Germinal center (tissue), 1 donor: ENCODE measurements around the gene ILKAP.

Source experiments
- DNase-seq: peaks from one replicate; pipeline ENCODE4 v3.0.0; 2012; ENCODE audit warnings: mixed read lengths, low spot score

ILKAP gene

GRCh38 chr2:238237431-238238135 lies 34.1 kb upstream of the ILKAP start:
- DNase-seq, result no peak

DNA sequence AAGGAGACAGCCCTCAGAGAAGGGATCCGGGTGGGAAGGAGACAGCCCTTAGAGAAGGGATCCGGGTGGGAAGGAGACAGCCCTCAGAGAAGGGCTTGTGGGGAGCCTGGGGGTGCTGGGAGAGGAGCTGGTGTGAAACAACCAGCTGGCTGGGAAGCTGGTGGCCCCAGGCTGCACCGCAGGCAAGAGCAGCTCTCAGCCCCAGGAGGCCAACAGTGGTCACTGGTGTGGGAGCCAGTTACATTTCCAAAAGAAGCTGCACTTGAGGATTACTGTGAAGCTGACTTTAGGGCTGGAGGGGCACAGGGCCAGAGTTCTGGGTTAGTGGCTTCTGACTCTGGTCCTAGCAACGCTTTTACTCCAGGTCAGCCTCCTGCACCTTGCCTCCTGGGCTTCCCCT lies 33.1 kb upstream of the ILKAP start:
- no peak for DNase-seq

DNA sequence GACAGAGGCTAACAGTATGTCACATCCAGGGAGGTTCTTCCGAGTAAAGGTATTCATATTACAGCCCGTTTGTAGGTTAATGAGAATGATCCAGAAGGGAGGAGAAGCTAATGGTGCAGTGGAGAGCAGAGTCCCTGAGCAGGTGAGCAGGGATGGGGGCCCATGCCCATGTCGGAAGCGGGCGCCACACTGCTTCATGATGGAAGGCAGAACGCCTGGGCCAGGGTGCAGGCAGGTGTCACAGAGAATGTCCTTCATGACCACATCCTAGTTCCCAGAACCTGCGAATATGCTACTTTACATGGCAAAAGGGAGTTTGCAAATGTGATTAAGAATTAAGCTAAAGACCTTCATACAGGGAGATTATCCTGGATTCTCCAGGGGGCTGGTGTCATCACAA lies 32.4 kb upstream of the ILKAP start:
- no peak for DNase-seq

DNA sequence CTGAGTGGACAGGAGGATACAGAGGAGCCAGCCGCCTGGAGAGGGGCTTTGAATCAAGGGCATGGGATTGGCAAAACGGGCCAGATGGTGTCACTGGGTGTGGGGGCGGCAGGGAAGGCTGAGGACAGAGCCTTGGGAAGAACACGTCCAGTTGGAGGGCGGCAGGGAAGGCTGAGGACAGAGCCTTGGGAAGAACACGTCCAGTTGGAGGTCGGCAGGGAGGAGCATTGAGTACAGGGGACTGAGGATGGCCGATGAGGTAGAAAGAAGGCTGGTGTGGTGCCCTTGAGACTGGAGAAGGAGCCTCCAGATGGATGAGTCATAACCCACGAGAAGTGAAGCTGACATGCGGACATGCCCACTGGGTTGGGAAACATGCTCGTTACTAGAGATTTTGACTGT lies 31.8 kb upstream of the ILKAP start:
- DNase-seq, result no peak

DNA sequence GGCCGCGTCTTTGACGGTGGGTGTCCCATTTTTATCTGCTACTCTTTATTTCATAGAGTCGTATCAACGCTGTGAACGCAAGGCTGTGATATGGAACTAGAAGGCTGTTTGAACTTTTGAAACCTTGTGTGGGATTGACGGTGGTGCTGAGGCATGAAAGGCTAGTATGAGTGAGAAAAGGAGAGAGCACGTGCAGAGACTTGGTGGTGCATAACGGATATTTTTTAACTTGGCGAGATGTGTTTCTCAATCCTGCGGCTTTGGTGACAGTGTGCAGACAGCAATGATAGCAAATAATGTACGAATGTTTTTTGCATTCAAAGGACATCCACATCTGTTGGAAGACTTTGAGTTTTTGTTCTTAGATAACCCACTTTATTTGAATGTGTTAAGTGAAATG lies 30.1 kb upstream of the ILKAP start:
- DNase-seq, result no peak

- DNase-seq, result no peak
These were observed 28.3 kb upstream of the ILKAP start for GRCh38 chr2:238231809-238232208.

- DNase-seq, result peak; percentile 77
These were observed 27.8 kb upstream of the ILKAP start for GRCh38 chr2:238231251-238231793.

GRCh38 chr2:238230699-238231098 lies 27.2 kb upstream of the ILKAP start:
- no peak for DNase-seq

GRCh38 chr2:238228700-238229099 lies 25.2 kb upstream of the ILKAP start:
- no peak for DNase-seq

GRCh38 chr2:238227587-238228032 lies 24.1 kb upstream of the ILKAP start:
- DNase-seq, result no peak

GRCh38 chr2:238226698-238227586 lies 23.4 kb upstream of the ILKAP start:
- DNase-seq, result no peak

DNA sequence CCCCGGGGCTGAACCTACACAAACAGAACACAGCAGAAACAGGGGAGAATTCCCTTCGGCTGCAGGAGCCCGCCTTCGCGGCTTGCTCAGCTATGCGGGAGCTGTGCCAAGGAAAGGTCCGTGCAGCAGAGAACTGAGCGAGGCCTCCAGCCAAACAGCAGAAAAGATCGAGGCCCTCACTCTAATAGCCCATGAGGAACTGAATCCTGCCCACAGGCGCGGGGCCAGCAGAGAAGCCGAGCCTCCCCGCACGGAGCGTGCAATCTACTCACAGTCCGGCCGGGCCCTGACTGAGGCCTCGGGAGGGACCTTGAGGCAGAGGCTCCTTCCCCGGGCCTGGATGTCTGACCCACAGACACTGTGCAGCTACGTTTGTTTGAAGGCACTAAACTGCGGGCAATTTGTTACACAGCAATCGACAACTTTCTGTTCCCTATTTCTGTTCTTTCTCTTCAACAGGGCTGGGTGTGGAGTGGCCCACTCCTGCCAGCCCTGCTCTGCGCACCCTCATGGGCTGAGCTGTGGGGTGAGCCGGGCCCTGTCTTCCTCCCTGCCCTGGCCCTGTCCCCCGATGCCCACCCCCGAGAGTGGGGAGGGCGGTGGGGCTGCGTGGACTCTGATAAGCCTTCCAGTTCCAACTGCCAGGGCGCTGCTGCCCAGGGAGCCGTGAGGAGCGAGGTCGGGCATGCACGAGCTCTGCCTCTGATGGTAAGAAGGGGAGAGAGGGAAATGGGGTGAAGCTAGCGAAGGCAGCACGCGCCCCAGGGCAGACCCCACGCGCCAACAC lies 22.6 kb upstream of the ILKAP start:
- no peak for DNase-seq

DNA sequence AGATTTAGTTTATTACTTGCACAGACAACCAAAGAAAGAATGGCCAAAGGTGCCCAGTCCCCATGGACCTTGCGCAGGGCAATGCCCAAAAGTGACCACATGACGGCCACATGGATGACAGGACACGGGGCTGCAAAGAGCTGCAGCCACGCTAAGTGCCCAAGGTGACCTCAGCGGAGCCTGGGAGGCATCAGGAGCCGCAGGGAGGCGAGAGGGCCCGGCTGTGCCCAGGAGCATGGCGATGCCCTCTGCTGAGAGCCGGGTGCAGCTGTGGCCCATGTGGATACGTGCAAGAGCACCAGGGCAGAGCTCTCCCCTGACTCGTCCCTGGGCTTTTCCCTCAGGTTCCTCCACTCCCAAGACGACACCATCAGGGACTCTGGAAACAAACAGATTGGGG lies 21.6 kb upstream of the ILKAP start:
- DNase-seq, result no peak

DNA sequence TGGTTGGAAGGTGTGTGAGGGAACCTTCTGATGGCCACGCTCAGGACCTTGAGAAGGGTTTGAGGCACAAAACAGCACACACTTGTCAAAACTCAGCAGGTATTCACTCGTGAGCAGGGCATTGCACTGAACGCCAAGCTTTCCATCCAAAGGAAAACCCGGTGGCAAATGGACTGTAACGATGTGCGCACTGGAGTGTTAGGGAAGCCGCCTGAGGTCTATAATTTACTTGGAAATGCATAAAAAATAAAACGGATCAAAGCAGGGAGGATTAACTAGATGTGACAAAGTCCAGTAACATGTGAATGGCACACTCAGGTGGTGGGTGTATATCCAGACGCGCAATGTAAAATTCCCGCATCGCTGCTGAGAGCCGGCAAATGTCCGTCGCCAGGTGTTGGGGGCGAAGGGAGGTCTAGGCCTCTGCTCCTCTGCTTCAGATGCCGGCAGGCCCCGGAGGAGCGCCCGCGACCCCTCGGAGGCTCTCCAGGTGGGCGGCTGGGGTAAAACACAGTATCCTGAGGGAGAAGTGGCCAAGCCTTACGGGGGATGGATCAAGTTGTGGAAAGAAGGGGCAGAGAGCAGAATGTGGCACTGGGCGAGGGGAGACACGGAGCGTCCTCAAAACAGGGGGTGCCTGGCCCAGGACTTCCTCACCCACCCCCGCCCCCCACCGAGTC lies 21.0 kb upstream of the ILKAP start:
- no peak for DNase-seq

GRCh38 chr2:238220892-238221521 lies 17.5 kb upstream of the ILKAP start:
- no peak for DNase-seq

DNA sequence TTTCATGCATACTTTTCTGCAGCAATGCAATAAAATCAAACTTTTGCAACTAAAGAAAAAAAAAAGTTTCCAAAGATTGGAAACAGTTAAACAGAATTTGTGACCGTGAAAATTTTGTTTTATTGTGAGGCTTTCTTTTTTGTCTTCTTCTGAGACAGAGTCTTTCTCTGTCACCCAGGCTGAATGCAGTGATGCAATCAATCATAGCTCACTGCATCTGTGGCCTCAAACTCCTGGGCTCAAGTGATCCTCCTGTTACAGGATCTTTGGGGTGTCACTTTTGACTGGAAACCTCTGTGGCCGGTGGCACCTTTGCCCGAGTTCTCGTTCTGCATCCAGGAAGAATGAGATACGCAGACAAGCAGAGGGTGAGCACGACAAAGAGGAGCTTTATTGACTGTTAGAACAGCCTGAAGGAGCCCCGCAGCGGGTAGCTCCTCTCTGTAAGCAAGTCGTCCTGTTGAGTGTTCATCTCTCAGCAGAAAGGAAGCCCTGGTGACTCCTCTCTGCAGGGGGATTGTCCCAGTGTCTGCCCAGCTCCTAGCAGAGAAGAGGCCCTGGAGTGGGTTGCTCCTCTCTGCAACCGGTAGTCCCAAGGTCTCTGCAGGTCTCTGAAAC lies 16.9 kb upstream of the ILKAP start:
- DNase-seq, result no peak

DNA sequence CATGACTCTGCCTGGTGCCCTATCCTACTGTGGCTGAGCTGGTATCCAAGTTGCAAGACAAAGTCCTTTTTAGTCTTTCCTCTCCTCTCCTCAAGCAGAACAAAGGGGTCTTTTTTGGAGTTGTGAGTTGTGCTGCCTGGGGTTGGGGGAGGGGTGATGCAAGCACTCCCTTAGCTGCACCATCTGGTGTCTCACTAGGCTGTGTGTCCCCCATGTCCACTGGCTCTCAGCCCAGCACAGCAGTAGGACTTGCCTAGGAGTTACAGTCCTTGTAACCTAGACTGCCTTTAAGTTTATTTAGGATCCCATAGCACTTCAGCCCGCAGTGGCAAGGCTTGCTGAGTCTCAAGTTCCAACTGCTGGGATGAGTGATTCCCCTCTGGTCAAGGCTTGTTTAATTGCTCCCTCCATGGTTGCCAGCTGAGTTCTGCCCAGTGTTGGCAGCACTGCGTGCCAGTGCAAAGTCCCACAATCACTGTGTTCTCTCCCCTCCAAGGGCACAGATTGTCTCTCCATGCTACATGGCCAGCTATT lies 13.2 kb upstream of the ILKAP start:
- no peak for DNase-seq

DNA sequence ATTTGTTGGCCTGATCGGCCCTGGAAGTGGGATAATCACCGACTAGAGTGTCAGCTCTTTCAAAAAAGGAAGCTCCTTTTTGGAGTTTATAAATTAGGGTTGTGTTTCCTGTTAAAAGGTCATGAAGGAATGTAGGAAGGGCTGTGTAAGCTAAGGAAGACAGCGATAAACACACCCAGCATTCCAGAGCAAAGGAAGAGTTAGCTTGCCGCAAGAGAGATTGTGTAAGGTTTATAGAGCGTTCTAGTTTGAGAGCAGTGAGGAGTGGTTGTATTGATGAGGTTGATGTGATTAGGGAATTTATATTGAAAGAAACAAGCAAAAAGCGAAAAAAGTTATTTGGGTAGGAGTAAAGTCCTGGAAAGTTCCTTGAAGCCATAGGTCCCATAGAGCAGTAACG lies 3.5 kb upstream of the ILKAP start:
- DNase-seq, result no peak

- peak; percentile 10 for DNase-seq
These were observed 633 bp upstream of the ILKAP start for GRCh38 chr2:238203973-238204683.
